GM12891 (cell line): ENCODE results near the gene KLF17.
"Not testable (repeated sequence)": the region's sequence is repeated elsewhere in the genome, so short reads cannot be mapped to it uniquely, and the experiment has no call there.

ENCODE experiments used
- POLR2A ChIP-seq: IDR thresholded peaks from 2 replicates; pipeline ENCODE4 v1.6.1; 2011; ENCODE audit warnings: low read depth, low read length, control low read depth
- POLR2AphosphoS5 ChIP-seq: IDR thresholded peaks from 2 replicates; pipeline ENCODE4 v1.6.1; 2011; ENCODE audit warnings: low read depth, low read length, control low read depth

GRCh38 chr1:44139565-44139964 lies 20.9 kb downstream of the KLF17 start:
- not testable (repeated sequence) for TF ChIP-seq POLR2AphosphoS5, POLR2A
